Chondrocyte (in vitro differentiated cells): Measurements from ENCODE around the gene MYRIP. TPM values are rescaled to one million over a fixed set of nuclear protein-coding genes. Genes with fewer than 3 reads are reported as not detected.
"Not testable (repeated sequence)": the region's sequence is repeated elsewhere in the genome, so short reads cannot be mapped to it uniquely, and the experiment has no call there.

Experiments
- DNase-seq: peaks from one replicate; pipeline ENCODE4 v3.0.0; 2021; ENCODE audit warnings: mixed read lengths, low spot score
- H3K27ac Mint-ChIP-seq: one replicate; pipeline ENCODE4 v1.8.0; 2021; ENCODE audit warnings: mild to moderate bottlenecking, moderate library complexity, mixed read lengths; ENCODE audit not compliant: unreplicated experiment
- H3K27me3 Mint-ChIP-seq: 2 replicates; pipeline ENCODE4 v1.8.0; 2021; ENCODE audit warnings: low read depth, mixed read lengths
- H3K36me3 Mint-ChIP-seq: 2 replicates; pipeline ENCODE4 v1.8.0; 2021; ENCODE audit warnings: low read depth, mixed read lengths
- H3K4me1 Mint-ChIP-seq: 2 replicates; pipeline ENCODE4 v1.8.0; 2021; ENCODE audit warnings: low read depth, mild to moderate bottlenecking, mixed read lengths
- H3K4me3 Mint-ChIP-seq: one replicate; pipeline ENCODE4 v1.8.0; 2021; ENCODE audit warnings: mild to moderate bottlenecking, moderate library complexity, mixed read lengths; ENCODE audit not compliant: unreplicated experiment
- H3K9me3 Mint-ChIP-seq: 2 replicates; pipeline ENCODE4 v1.8.0; 2021; ENCODE audit warnings: low read depth, mixed read lengths
- total RNA-seq: library from RNA; stranded (reverse); gene quantifications from 3 replicates; pipeline ENCODE4 v1.2.1, GENCODE V29; 2021
- TF ChIP-seq, protein P1 (sequence below): fragments of 200-600 bp; sonication (generic); IDR thresholded peaks from 2 replicates; pipeline ENCODE4 v1.5.0; 2021; ENCODE audit warnings: antibody characterized with exemption, mild to moderate bottlenecking, moderate library complexity

Gene MYRIP
- total RNA-seq, 1 donor from 2014 or later, result 0.12 TPM

DNA sequence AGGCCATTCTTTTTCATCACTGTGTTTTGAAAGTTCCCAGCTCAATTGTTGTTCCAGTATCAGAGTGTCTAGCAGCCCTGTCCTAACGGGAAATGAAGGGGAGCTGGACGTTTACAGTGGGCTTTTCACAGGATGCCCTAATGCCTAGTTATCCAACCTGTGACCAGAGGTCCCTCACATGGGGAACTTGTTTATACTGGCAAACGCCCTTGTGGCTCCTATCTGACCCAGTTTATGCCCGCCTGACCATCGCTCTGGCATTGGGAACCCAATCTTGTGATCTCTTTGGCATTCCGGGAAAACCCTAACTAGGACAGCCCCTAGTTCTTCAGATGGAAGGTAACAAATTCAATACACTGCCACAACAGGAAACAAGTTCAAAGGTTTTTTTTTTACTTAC lies 14.5 kb upstream of the MYRIP start:
- DNase-seq, result no peak
- Mint-ChIP-seq H3K4me3 (no peak overlapping the region), H3K27ac (no peak overlapping the region), H3K9me3 (no peaks in the 10 kb centered on the region), H3K4me1 (no peaks in the 10 kb centered on the region), H3K27me3 (peaks cover 12% of the 10 kb centered on the region), H3K36me3 (no peaks in the 10 kb centered on the region)
- TF ChIP-seq, protein P1, sequence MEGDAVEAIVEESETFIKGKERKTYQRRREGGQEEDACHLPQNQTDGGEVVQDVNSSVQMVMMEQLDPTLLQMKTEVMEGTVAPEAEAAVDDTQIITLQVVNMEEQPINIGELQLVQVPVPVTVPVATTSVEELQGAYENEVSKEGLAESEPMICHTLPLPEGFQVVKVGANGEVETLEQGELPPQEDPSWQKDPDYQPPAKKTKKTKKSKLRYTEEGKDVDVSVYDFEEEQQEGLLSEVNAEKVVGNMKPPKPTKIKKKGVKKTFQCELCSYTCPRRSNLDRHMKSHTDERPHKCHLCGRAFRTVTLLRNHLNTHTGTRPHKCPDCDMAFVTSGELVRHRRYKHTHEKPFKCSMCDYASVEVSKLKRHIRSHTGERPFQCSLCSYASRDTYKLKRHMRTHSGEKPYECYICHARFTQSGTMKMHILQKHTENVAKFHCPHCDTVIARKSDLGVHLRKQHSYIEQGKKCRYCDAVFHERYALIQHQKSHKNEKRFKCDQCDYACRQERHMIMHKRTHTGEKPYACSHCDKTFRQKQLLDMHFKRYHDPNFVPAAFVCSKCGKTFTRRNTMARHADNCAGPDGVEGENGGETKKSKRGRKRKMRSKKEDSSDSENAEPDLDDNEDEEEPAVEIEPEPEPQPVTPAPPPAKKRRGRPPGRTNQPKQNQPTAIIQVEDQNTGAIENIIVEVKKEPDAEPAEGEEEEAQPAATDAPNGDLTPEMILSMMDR, result no peak

DNA sequence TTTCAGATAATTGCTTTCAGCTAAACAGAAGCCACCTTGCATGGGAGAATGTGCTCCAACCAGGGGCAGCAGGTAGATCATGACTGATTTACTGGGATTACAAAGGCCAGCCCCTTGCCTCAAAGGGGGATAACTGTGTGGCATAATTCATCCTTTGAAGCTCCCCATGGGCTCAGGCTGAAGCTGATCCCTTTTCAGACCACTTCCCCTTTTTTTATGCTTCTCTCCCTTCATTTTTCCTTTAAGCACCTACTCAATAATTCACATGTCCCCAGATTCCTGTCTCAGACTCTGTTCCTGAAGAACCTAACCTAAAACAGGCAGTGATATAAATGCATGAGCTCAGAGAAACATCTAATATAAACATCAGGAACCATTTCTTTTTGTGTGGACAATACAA lies 8.2 kb upstream of the MYRIP start:
- Mint-ChIP-seq H3K4me3 (no peak overlapping the region), H3K27me3 (peaks cover 7% of the 10 kb centered on the region), H3K4me1 (no peaks in the 10 kb centered on the region), H3K9me3 (peaks cover 6% of the 10 kb centered on the region), H3K36me3 (no peaks in the 10 kb centered on the region), H3K27ac (no peak overlapping the region)
- TF ChIP-seq, protein P1, result no peak
- DNase-seq, result no peak

DNA sequence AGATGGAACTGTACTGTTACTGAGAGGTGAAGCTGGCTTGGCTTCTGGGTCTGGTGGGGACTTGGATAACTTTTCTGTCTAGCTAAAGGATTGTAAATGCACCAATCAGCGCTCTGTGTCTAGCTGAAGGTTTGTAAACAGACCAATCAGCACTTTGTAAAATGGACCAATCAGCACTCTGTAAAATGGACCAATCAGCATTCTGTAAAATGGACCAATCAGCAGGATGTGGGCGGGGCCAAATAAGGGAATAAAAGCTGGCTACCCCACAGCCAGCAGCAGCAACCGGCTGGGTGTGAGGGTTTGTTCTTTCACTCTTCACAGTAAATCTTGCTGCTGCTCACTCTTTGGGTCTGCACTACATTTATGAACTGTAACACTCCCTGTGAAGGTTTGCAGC lies 6.9 kb upstream of the MYRIP start:
- H3K36me3 Mint-ChIP-seq, H3K4me3 Mint-ChIP-seq, H3K9me3 Mint-ChIP-seq, DNase-seq, H3K27ac Mint-ChIP-seq, H3K4me1 Mint-ChIP-seq: not testable (repeated sequence)
- H3K27me3 Mint-ChIP-seq, result peaks cover 16% of the 10 kb centered on the region

DNA sequence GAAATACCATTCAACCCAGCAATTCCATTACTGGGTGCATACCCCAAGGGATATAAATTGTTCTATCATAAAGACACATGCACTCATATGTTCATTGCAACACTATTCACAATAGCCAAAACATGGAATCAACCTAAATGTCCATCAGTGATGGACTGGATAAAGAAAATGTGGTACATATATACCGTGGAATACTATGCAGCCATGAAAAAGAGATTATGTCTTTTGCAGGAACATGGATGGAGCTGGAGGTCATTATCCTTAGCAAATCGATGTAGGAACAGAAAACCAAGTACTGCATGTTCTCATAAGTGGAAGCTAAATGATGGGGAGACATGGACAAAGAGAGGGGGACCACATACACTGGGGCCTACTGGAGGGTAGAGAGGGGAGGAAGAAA lies 5.5 kb upstream of the MYRIP start:
- no peak for DNase-seq
- TF ChIP-seq, protein P1, result no peak
- Mint-ChIP-seq H3K27me3 (peaks cover 24% of the 10 kb centered on the region), H3K4me3 (no peak overlapping the region), H3K4me1 (peaks cover 5% of the 10 kb centered on the region), H3K36me3 (no peaks in the 10 kb centered on the region), H3K9me3 (peaks cover 6% of the 10 kb centered on the region), H3K27ac (no peak overlapping the region)

DNA sequence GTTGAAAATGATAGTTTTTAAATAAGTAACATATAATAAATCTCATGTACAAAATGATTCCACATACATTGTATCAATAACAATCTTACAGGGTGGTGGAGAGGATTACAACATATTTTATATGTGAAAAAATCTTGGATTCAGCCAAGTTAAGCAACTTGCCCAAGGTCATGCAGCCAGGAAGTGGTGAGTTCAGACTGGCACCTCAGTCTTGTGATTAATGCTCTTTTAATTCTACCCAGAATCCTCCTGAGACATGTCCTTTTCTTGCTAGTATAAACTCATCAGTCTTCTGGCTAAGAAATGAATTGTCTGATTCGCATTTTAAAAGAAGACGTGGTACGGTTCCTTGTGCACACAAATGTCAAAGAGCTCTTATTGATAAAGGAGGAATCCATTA lies 4.5 kb upstream of the MYRIP start:
- Mint-ChIP-seq H3K27ac (no peak overlapping the region), H3K9me3 (peaks cover 6% of the 10 kb centered on the region), H3K4me1 (peaks cover 9% of the 10 kb centered on the region), H3K27me3 (peaks cover 27% of the 10 kb centered on the region), H3K4me3 (no peak overlapping the region), H3K36me3 (no peaks in the 10 kb centered on the region)
- TF ChIP-seq, protein P1, result no peak
- DNase-seq, result no peak

DNA sequence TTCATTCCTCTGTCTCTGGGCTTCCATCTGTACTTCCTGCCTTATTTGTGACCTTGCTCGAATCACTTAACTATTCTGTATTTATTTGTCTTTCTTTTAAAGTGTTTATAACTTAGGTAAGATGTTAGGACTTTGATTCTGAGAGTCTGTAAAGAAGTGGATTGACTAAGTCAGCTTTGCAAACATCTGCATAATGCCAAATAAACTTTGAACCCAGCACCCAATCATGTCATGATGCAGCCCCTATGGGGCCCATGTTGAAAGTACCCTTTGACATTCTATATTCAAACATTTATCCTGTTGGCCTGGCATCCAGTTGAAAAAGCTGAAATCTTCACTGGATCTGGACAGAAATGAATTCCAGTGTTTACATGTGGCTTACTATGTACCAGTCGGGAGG lies 3.8 kb upstream of the MYRIP start:
- Mint-ChIP-seq H3K27ac (no peak overlapping the region), H3K9me3 (peaks cover 6% of the 10 kb centered on the region), H3K4me3 (no peak overlapping the region), H3K27me3 (peaks cover 34% of the 10 kb centered on the region), H3K4me1 (peaks cover 16% of the 10 kb centered on the region), H3K36me3 (no peaks in the 10 kb centered on the region)
- TF ChIP-seq, protein P1, result no peak
- DNase-seq, result no peak
